Chondrocyte (in vitro differentiated cells): ENCODE results near the gene LNP1. TPM values are rescaled to one million over a fixed set of nuclear protein-coding genes. Genes with fewer than 3 reads are reported as not detected.

ENCODE experiments used
- DNase-seq: peaks from one replicate; pipeline ENCODE4 v3.0.0; 2021; ENCODE audit warnings: mixed read lengths, low spot score
- H3K27ac Mint-ChIP-seq: one replicate; pipeline ENCODE4 v1.8.0; 2021; ENCODE audit warnings: mild to moderate bottlenecking, moderate library complexity, mixed read lengths; ENCODE audit not compliant: unreplicated experiment
- H3K27me3 Mint-ChIP-seq: 2 replicates; pipeline ENCODE4 v1.8.0; 2021; ENCODE audit warnings: low read depth, mixed read lengths
- H3K36me3 Mint-ChIP-seq: 2 replicates; pipeline ENCODE4 v1.8.0; 2021; ENCODE audit warnings: low read depth, mixed read lengths
- H3K4me1 Mint-ChIP-seq: 2 replicates; pipeline ENCODE4 v1.8.0; 2021; ENCODE audit warnings: low read depth, mild to moderate bottlenecking, mixed read lengths
- H3K4me3 Mint-ChIP-seq: one replicate; pipeline ENCODE4 v1.8.0; 2021; ENCODE audit warnings: mild to moderate bottlenecking, moderate library complexity, mixed read lengths; ENCODE audit not compliant: unreplicated experiment
- H3K9me3 Mint-ChIP-seq: 2 replicates; pipeline ENCODE4 v1.8.0; 2021; ENCODE audit warnings: low read depth, mixed read lengths
- CTCF ChIP-seq: fragments of 200-600 bp; sonication (generic); IDR thresholded peaks from 2 replicates; pipeline ENCODE4 v1.5.0; 2021; ENCODE audit warnings: antibody characterized with exemption, mild to moderate bottlenecking, moderate library complexity
- total RNA-seq: library from RNA; stranded (reverse); gene quantifications from 3 replicates; pipeline ENCODE4 v1.2.1, GENCODE V29; 2021

The LNP1 gene
- total RNA-seq, 1 donor from 2014 or later, result 1.0 TPM

- Mint-ChIP-seq H3K9me3 (peaks cover 11% of the 10 kb centered on the region), H3K27ac (no peak overlapping the region), H3K36me3 (peaks cover 7% of the 10 kb centered on the region), H3K27me3 (no peaks in the 10 kb centered on the region), H3K4me1 (peaks cover 47% of the 10 kb centered on the region), H3K4me3 (no peak overlapping the region)
- no peak for TF ChIP-seq CTCF
- DNase-seq, result no peak
Observed at GRCh38 chr3:100404250-100404548, 2.9 kb downstream of the LNP1 start.

DNA sequence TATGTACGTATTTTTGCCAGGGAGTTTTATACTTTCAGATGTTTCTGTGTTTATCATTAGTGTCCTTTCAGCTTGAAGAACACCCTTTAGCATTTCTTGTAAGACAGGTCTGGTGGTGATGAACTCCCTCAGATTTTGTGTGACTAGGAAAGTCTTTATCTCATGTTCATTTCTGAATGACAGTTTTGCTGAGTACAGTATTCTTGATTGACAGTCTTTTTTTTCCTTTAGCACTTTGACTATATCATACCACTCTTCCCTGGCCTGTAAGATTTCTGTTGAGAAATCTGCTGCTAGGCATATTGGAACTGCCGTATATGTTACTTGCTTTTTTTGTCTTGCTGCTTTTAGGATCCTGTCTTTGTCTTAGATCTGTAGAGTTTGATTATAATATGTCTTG lies 5.8 kb downstream of the LNP1 start:
- TF ChIP-seq CTCF, result no peak
- no peak overlapping the region for H3K27ac Mint-ChIP-seq
- peaks cover 31% of the 10 kb centered on the region for H3K4me1 Mint-ChIP-seq
- H3K4me3 Mint-ChIP-seq, result no peak overlapping the region
- DNase-seq, result no peak
- H3K9me3 Mint-ChIP-seq, result peaks cover 17% of the 10 kb centered on the region
- H3K36me3 Mint-ChIP-seq, result peaks cover 11% of the 10 kb centered on the region
- H3K27me3 Mint-ChIP-seq, result no peaks in the 10 kb centered on the region

GRCh38 chr3:100407977-100408532 lies 6.7 kb downstream of the LNP1 start:
- Mint-ChIP-seq H3K4me3 (no peak overlapping the region), H3K4me1 (peaks cover 22% of the 10 kb centered on the region), H3K9me3 (peaks cover 17% of the 10 kb centered on the region), H3K27me3 (no peaks in the 10 kb centered on the region), H3K36me3 (peaks cover 11% of the 10 kb centered on the region), H3K27ac (no peak overlapping the region)
- no peak for TF ChIP-seq CTCF
- DNase-seq, result no peak

- TF ChIP-seq CTCF, result no peak
- Mint-ChIP-seq H3K36me3 (peaks cover 11% of the 10 kb centered on the region), H3K4me3 (no peak overlapping the region), H3K9me3 (peaks cover 17% of the 10 kb centered on the region), H3K4me1 (no peaks in the 10 kb centered on the region), H3K27ac (no peak overlapping the region), H3K27me3 (no peaks in the 10 kb centered on the region)
- DNase-seq, result no peak
Observed at GRCh38 chr3:100411091-100411982, 10.0 kb downstream of the LNP1 start.

GRCh38 chr3:100412912-100413590 lies 11.7 kb downstream of the LNP1 start:
- Mint-ChIP-seq H3K9me3 (peaks cover 7% of the 10 kb centered on the region), H3K27me3 (no peaks in the 10 kb centered on the region)

More at GRCh38 chr3:100412912-100413590, 11.7 kb downstream of the LNP1 start:
- H3K4me1 Mint-ChIP-seq, result no peaks in the 10 kb centered on the region
- TF ChIP-seq CTCF, result no peak
- H3K4me3 Mint-ChIP-seq, result no peak overlapping the region
- no peak for DNase-seq
- H3K36me3 Mint-ChIP-seq, result peaks cover 4% of the 10 kb centered on the region
- no peak overlapping the region for H3K27ac Mint-ChIP-seq
